Kidney tubule cell (primary cell): ENCODE measurements around the gene NCOA3.
A peak's percentile ranks its signal among the peaks of the same experiment; 100 is the strongest.
"Not testable (repeated sequence)": the region's sequence is repeated elsewhere in the genome, so short reads cannot be mapped to it uniquely, and the experiment has no call there.

Source experiments
- DNase-seq: peaks from one replicate; pipeline ENCODE4 v3.0.0-alpha.2; 2018; ENCODE audit warnings: low spot score

Gene NCOA3

GRCh38 chr20:47468290-47469050 is 33.2 kb upstream of the NCOA3 start:
- no peak for DNase-seq

- DNase-seq: no peak
Observed at GRCh38 chr20:47475419-47476044, 26.2 kb upstream of the NCOA3 start.

DNA sequence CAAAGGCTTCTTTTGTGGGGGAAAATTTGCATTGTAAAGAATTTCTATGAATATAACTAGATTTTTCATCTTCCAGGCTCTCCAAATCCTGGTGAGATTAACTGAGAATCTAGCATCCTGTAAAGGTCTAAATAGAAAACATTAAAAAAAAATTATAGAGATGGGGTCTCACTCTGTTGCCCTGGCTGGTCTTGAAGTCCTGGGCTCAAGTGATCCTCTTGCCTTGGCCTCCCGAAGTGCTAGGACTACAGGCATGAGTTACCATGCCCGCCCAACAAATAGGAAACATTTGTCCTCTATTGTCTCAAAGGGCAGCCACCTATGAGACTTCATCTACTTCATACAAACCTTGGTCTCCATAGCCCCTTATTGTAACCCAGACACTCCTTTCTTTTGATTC is 25.2 kb upstream of the NCOA3 start:
- DNase-seq: no peak

DNA sequence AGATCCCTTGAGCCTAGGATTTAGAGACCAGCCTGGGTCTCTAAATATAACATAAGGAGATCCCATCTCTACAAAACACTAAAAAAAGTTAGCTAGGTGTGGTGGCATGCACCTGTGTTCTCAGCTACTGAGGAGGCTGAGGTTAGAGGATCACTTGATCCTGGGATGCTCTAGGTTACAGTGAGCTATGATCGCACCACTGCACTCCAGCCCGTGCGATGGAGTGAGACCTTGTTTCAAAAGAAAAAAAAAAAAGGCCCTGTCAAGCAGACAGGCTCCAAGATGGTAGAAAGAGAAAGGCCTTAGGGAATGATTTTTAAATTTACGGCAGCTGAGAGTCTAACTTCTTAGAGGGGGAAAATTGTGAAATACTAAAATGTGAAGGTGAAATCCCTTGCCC is 22.6 kb upstream of the NCOA3 start:
- no peak for DNase-seq

GRCh38 chr20:47479506-47479905 is 22.2 kb upstream of the NCOA3 start:
- DNase-seq: no peak

DNA sequence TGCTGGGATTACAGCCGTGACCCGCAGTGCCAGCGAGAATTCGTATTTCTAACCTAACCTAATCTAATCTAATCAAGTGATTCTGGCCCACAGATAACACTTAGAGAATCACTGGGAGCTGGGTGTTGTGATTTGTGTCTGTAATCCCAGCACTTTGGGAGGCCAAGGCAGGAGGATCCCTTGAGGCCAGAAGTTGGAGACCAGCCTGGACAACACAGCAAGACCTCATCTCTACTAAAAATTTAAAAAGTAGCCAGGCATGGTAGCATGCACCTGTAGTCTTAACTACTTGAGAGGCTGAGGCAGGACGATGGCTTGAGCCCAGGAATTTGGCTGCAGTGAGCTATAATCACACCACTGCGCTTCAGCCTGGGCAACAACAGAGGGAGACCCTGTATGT is 21.4 kb upstream of the NCOA3 start:
- no peak for DNase-seq

DNA sequence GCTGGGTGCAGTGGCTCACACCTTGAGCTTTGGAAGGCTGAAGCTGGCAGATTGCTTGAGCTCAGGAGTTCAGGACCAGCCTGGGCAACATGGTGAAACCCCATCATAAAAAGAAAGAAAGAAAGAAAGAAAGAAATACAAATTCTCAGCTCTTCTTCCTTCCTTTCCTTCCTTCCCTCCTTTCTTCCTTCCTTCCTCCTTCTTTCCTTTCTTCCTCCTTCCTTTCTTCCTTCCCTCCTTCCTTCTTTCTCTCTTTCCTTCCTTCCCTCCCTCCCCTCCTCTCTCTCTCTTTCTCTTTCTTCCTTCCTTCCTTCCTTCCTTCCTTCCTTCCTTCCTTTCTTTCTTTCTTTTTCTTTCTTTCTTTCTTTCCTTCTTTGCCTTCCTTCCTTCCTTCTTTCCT is 21.0 kb upstream of the NCOA3 start:
- no peak for DNase-seq

DNA sequence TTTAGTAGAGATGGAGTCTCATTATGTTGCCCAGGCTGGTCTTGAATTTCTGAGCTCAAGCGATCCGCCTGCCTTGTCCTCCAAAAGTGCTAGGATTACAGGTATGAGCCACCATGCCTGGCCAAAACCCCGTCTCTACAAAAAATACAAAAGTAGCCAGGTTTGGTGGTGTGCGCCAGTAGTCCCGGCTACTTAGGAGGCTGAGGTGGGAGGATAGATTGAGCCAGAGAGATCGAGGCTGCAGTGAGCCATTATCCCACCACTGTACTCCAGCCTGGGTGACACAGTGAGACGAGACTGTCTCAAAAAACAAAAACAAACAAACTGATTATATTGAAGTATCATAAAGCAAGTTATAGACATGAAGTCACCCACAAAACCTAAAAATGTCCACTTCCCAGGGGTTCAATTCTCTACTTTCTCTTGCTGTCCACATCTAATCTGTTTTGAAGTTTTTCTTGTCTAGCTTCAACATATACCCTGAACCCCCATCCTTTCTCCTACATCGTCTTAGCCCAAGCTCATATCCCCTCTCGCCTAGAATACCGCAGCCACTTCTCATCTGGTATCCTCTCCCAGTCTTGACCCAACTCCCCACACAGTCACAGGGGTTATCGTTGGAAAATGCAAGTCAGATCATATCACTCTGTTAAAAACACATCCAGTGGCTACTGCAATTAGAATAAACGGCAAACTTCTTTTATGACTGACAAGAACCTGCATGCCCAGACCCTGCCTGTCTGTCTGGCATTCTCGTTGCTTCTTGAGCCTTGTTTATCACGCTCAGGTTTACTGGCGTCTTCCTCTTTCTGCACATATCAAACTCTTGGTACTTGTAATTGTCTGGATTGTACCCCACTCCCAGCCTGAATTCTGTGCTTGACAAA is 20.1 kb upstream of the NCOA3 start:
- no peak for DNase-seq

DNA sequence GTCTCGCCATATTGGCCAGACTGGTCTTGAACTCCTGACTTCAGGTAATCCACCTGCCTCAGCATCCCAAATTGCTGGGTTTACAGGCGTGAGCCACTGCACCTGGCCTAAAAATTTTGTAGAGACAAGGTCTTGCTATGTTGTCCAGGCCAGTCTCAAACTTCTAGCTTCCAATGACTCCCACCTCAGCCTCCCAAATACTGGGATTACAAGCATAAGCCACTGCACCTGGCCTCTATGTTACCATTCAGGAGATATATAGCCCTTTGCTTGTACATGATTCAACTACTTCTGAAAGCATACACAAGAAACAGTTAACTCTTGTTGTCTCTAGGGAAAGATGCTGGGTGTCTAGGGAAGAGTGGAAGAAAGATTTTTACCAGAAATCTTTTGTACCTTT is 19.0 kb upstream of the NCOA3 start:
- DNase-seq: no peak

- DNase-seq: peak; percentile 74
Observed at GRCh38 chr20:47484303-47484702, 17.4 kb upstream of the NCOA3 start.

DNA sequence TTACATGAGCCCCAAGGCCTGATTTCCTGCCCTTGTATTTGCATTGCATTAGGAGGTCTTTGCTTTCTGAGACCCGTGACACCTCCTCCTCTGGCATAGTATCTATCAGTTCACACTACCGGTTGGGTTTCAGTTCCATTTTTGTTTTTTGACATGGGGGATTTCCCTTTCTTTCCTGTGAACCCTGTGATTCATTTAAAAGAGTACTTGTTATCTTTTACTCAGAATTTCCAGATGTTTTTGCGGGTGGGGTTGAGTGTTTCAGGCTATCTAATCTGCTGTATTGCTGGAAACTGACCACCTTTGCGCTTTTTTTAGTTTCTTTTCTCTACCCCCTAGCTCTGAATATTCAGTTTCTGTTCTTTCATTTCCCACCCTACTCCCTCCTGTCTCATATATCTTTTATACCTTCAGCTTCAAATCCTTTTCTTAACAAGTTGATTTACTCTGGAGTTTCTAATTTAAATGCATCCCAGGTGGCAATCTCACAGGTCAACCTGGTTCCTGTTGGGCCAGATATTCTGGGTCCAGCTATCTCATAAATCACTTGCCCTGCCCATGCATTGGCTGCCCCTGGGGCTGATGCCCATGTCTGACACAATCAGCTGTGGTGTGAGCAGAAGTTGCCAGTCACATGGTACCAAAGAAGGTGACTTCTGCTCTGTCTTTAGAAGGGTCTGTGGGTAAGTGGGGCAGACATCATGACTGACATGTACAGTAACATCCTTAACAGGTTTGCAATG is 14.3 kb upstream of the NCOA3 start:
- DNase-seq: no peak

GRCh38 chr20:47489448-47489872 is 12.2 kb upstream of the NCOA3 start:
- DNase-seq: no peak

DNA sequence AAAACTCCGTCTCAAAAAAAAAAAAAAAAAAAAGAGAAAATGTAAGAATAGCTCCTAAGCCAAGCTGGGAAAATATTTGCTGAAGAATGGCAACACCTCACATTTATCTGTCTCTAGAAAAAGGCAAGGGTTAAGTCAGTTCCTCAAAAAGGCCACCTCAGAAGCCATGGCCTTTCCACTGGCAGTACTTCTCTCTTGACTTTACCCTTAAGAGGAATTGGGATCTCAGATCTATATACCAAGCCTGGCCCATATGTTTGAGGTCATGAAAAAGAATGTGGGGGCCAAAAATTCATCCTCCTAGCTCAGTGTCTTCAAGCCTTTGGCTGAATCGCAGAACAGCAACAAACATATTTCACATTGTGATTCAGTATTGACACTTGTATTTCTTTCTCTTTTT is 10.9 kb upstream of the NCOA3 start:
- DNase-seq: no peak

- DNase-seq: no peak
Observed at GRCh38 chr20:47492284-47492683, 9.4 kb upstream of the NCOA3 start.

DNA sequence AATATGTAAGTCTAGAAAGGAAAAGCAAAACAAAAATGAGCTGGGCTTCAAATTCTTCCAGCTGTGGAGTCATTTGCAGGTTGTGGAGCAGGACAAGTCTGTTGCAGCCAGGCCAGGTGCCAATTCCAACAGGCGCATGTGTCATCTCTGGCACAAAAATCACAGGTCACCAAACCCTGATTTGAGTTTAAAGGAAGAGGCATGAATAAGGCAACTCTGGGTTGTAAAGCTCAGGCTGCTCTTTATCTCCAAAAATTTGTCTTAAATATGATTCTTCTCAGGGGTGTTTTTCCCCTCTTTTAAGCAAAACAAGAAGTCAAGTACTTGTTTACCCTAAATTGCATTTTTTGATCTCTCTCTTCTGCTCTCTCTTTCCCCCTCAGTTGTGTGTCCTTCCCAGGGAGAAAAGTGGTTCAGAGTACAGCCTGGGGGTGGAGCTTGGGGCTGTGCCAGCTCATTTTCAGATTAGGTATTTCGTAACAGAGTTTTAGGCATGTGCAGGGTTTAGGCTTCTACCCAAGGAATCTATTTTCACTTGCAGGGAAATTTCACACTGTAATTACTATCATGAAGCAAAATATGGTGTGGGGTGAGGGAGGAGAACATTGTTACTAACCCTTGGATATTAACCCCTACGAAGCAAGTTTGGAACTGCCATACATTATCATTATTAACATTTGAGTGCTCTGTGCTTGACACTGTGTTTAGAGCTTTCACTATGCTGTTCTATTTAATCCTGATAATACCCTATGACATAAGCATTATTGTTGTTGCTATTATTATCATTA is 8.3 kb upstream of the NCOA3 start:
- peak; percentile 76 for DNase-seq

DNA sequence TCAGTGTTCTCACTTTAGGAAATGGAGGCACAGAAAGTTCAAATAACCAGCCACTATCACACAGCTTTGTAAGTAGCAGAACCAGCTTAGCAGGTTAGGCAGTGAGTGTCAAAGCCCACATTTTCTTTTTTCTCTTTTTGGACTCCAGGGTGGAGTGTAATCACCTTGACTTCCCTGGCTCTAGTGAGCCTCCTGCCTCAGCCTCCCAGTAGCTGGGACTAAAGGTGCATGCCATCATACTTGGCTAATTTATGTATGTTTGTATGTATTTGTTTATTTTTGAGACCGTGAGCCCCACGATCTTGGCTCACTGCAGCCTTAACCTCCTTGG is 7.8 kb upstream of the NCOA3 start:
- no peak for DNase-seq

- not testable (repeated sequence) for DNase-seq
Observed at GRCh38 chr20:47494606-47495005, 7.1 kb upstream of the NCOA3 start.

GRCh38 chr20:47496118-47496517 is 5.6 kb upstream of the NCOA3 start:
- no peak for DNase-seq

GRCh38 chr20:47498606-47499005 is 3.1 kb upstream of the NCOA3 start:
- DNase-seq: no peak

DNA sequence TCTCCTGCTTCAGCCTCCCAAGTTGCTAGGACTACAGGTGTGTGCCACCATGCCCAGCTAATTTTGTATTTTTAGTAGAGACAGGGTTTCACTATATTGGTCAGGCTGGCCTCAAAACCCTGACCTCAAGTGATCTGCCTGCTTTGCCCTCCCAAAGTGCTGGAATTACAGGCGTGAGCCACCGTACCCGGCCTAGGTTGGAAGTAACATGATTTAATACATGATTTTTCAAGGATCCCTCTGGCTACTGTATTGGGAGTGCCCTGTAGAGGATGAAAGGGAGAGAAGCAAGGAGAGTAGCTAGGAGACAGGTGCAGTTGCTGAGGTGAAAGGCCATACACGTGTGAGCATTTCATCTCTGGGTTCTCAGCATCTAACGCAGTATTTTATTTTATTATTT is 2.6 kb upstream of the NCOA3 start:
- DNase-seq: no peak

DNA sequence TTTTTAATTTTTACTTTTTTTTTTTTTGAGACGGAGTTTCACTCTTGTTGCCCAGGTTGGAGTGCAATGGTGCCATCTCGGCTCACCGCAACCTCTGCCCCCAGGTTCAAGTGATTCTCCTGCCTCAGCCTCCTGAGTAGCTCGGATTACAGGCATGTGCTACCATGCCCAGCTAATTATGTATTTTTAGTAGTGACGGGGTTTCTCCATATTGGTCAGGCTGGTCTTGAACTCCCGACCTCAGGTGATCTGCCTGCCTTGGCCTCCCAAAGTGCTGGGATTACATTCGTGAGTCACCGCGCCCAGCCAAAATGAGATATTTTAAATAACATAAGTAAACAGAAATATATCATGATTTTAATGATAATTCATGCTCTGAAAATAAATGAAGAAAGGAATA is 1.6 kb upstream of the NCOA3 start:
- not testable (repeated sequence) for DNase-seq

- DNase-seq: no peak
Observed at GRCh38 chr20:47500554-47500953, 1.1 kb upstream of the NCOA3 start.
